ENCODE measurements around the gene INSR. TPM values are rescaled to one million over a fixed set of nuclear protein-coding genes. Genes with fewer than 3 reads are reported as not detected.
"Not testable (repeated sequence)": the region's sequence is repeated elsewhere in the genome, so short reads cannot be mapped to it uniquely, and the experiment has no call there.

The INSR gene
- polyA plus RNA-seq, 3 donors = 10.2 to 33.5 (median 15.5) TPM

DNA sequence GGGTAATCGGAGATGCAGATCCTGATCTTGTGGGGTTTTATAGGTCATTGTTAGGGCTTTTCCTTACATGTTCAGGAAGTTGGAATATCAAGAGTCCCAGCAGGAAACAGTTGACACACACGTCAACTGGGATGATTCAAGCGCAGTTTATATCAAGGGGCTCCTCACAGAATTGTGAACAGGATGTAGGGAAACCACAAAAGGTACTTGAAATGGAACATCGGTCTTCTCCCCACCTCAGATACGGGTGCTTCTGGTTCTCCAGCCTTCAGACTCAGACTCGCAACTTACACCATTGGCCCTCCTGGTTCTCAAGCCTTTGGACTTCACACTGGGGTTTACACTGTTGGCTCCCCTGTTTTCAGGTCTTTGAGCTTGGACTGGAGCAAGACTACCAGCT, 205.2 kb downstream of the INSR start:
- H3K27ac ChIP-seq (ENCODE audit: low read depth, low read length) = no peak overlapping the region
- WGBS, 3 donors = 79 to 94% (median 90%) methylated on average over 6 of the region's 6 CpGs

DNA sequence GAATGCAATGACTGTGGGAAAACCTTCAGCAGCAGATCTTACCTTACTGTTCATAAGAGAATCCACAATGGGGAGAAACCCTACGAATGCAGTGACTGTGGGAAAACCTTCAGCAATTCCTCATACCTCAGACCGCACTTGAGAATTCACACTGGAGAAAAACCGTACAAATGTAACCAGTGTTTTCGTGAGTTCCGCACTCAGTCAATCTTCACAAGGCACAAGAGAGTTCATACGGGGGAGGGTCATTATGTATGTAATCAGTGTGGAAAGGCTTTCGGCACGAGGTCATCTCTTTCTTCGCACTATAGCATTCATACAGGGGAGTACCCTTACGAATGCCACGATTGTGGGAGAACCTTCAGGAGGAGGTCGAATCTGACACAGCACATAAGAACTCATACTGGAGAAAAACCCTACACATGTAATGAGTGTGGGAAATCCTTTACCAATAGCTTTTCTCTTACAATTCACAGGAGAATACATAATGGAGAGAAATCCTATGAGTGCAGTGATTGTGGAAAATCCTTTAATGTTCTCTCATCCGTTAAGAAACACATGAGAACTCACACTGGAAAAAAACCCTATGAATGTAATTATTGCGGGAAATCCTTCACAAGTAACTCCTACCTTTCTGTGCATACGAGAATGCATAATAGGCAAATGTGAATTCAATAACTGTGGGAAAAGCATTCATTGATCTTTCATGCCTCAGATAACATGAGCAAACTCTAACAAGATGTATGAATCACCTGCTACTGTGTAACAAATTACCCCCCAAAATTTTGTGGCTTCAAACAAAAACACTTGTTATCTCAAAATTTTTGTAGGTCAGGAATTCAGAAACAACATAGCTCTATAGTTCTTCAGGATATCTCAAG, 210.9 kb downstream of the INSR start:
- no peak overlapping the region for H3K27ac ChIP-seq (ENCODE audit: low read depth, low read length)
- WGBS, 3 donors = 97 to 98% (median 97%) methylated on average over 15 of the region's 15 CpGs

DNA sequence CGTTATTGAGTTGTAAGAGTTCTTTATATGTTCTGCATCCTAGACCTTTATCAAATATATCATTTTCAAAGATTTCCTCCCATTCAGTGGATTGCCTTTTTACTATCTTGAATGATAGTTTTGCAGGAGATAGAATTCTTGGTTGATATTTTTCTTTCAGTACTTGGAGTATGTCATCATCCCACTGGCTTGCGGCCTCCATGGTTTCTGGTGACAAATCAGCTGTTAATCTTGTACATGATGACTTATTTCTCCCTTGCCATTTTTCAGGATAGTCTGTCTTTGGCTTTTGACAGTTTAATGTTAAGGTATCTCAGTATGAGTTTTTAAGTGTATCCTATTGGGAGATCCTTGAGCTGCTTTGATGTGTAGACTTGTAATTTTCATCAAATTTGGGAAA, 216.2 kb downstream of the INSR start:
- WGBS, 3 donors = 99% methylated on average over 2 of the region's 2 CpGs
- no peak overlapping the region for H3K27ac ChIP-seq (ENCODE audit: low read depth, low read length)

DNA sequence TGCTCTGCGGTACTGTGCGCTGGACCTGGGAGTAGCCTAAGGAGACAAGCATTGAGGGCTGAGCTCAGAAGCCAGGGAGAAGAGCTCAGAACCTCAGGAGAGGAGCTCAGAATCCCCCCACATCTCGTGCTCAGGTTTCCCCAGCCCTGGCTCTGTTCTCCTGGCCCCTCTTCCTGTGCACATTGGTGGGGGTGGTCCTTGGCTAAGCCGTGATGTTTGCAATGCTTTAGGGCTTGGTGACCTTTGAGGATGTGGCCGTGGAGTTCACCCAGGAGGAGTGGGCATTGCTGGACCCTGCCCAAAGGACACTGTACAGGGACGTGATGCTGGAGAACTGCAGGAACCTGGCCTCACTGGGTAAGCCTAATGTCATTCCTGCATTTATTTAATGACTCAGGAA, 218.1 kb downstream of the INSR start:
- 97 to 99% (median 98%) methylated on average over 6 of the region's 6 CpGs for WGBS, 3 donors
- H3K27ac ChIP-seq (ENCODE audit: low read depth, low read length) = no peak overlapping the region

DNA sequence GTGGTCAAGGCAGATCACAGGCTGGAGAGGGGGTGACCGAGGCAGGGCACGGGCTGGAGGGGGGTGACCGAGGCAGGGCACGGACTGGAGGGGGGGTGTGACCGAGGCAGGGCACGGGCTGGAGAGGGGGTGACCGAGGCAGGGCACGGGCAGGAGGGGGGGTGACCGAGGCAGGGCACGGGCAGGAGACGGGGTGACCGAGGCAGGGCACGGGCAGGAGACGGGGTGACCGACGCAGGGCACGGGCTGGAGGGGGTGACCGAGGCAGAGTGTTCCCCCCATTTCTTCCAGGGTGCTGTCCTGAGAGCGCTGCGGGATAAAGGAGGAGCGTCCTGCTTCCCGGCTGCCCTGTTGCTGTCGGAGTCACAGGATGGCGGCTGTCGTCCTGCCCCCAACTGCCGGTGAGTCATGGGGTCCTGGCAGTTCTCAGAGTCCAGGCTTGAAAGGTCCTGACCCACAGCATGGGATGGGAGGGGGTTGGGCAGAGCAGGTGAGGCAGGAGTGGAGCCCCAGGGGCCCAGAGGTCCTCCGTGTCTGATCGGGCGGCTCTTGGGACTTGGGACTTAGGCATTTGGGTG, 219.4 kb downstream of the INSR start:
- 97 to 100% (median 99%) methylated on average over 16 to 29 of the region's 29 CpGs for WGBS, 3 donors
- H3K27ac ChIP-seq (ENCODE audit: low read depth, low read length) = no peak overlapping the region

DNA sequence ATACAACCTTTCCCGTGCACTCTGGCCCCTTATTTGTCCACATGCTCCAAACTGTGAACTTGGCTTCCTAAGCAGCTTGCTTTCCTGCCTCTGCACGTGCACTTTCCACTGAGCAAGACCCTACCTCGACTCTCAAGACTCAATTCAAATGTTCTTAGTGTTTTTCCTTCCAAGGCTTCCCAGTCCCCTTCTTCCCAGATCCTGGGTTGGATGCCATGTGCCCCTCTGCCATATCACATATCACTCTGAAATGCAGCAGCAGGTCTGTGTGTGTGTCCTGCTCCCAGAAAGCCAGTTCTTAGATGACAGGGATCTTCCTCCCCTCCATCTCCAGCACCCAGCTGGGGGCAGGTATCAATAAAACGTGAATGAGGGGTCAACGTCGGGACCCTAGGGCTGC, 221.7 kb downstream of the INSR start:
- no peak overlapping the region for H3K27ac ChIP-seq (ENCODE audit: low read depth, low read length)
- WGBS, 3 donors = 96% methylated on average over 6 of the region's 6 CpGs

DNA sequence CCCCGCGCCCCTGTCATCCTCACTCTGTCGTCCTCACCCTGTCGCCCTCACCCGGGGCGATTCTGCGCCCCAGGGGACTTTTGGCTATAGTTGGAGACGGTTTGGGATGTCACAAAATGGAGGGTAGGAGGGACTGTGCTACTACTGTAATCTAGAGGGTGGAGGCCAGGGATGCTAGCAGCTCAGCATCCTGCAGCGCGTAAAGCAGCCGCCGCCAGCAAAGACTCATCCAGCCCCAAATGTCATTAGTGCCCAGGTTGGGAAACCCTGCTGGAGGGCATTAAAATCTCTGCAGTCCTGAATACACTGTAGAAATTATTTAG, 224.3 kb downstream of the INSR start:
- 0 to 1% (median 1%) methylated on average over 12 of the region's 12 CpGs for WGBS, 3 donors
- H3K27ac ChIP-seq (ENCODE audit: low read depth, low read length) = peak overlapping the region; percentile 41

DNA sequence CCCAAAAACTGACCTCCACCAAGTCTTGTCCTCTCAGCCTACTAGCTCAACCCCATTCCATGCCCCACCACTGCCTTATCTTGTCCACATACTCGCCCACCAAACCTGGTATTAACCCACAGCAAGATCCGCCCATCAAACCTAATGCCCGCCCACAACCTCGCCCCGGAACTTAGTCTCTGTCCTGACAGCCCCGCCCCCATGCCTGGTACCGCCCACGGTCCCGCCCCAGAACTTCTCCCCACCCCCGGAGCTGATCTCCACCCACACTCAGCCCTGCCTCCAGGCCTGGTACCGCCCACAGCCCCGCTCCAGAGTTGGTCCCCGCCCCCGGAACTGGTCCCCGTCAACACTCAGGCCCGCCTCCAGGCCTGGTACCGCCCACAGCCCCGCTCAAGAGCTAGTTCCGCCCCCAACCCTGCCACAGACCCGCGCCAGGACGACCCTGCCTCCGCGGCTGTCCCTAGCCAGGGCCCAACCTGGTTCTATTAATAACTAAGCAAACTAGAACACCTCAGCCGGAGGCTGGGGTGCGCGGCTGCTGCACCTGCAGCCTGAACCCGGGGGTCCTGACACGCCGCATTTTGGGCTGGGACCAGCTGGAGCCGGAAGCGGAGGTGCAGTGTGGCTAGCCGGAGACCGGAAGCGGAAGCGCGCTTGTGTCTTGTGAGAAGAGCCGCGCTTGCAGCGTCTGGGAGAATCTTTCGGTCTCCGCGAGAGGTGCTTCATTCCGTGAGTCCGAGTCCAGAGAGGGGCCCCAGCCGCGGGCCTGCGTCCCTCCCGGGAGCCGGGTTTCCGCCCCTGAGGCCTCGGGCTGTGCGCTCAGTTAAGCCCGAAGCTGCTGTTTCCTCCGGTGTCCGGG, 224.9 kb downstream of the INSR start, which contains the start of gene ZNF557:
Gene ZNF557, plus strand, starts transcription at position 662 of the 862 bp plus-strand sequence. CDS start 5,372 bp downstream, outside the sequence.
- peak within 1 kb of the TSS; percentile 41 for H3K27ac ChIP-seq (ENCODE audit: low read depth, low read length)
- 0 to 1% (median 1%) methylated on average over 52 to 56 of the region's 56 CpGs for WGBS, 3 donors

DNA sequence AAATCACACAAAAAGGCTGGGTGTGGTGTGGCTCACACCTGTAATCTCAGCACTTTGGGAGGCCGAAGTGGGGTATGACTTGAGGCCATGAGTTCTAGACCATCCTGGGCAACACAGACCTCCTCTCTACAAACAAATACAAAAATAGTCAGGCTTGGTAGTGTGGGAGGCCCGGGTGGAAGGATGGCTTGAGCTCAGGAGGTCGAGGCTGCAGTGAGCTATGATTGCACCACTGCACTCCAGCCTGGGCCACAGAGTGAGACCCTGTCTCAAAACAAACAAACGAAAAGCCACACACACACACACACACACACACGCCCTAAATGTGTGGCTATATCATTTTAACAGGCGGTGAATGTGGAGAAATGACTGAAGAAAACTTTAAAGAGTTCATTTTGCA, 225.6 kb downstream of the INSR start:
- no peak overlapping the region for H3K27ac ChIP-seq (ENCODE audit: low read depth, low read length)
- 79 to 83% (median 82%) methylated on average over 6 of the region's 6 CpGs for WGBS, 3 donors

DNA sequence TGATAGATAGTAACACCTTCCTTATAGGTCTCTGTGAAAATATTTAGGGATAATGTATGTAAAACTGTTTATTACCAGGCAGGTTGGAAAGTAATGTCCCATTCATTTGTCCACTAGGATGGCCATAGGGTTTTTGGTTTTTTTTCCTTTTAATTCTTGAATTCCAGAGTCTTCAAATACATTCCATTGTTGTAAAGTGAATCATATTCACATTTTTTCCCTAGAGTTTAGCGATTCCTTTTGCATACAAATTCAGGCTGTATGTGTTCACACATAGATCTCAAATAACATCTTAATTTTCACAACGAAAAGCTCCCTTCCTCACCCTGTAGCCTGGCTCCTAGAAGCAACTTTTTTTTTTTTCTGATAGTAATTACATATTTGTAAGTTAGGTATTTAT, 226.5 kb downstream of the INSR start:
- WGBS, 3 donors = 77 to 88% (median 80%) methylated on average over 2 of the region's 2 CpGs
- no peak overlapping the region for H3K27ac ChIP-seq (ENCODE audit: low read depth, low read length)

DNA sequence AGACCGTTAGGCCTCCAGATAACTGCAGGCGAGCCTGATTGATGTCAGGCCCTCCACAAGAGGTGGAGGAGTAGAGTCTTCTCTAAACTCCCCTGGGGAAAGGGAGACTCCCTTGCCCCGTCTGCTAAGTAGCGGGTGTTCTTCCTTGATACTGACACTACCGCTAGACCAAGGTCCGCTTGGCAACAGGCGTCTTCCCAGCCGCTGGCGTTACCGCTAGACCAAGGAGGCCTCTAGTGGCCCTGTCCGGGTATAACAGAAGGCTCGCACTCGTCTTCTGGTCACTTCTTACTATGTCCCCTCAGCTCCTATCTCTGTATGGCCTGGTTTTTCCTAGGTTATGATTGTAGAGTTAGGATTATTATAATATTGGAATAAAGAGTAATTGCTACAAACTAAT, 227.1 kb downstream of the INSR start:
- 42 to 64% (median 53%) methylated on average over 13 of the region's 13 CpGs for WGBS, 3 donors
- not testable (repeated sequence) for H3K27ac ChIP-seq (ENCODE audit: low read depth, low read length)

DNA sequence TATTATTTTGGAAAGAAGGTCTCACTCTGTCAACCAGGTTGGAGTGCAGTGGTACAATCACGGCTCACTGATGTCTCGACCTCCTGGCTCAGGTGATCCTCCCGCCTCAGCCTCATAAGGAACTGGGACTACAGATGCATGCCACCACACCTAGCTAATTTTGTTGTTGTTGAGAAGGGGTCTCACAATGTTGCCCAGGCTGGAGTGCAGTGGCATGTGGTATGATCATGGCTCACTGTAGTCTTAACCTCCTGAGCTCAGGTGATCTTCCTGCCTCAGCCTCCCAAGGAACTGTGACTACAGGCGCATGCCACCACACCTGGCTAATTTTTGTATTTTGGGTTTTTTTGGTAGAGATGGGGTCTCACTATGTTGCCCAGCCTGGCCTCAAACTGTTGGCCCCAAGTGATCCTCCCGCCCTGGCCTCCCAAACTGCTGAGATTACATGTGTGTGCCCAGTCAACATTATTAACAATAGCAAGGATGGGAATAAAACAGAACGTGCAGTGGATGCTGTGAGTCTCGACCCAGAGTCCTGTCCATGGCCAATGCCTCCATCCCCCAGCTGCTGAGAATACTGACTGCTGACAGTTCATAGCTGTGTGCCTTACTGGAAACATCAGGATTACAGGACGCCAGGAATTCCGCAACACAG, 230.3 kb downstream of the INSR start:
- WGBS, 3 donors = 87 to 91% (median 91%) methylated on average over 9 of the region's 9 CpGs
- no peak overlapping the region for H3K27ac ChIP-seq (ENCODE audit: low read depth, low read length)

DNA sequence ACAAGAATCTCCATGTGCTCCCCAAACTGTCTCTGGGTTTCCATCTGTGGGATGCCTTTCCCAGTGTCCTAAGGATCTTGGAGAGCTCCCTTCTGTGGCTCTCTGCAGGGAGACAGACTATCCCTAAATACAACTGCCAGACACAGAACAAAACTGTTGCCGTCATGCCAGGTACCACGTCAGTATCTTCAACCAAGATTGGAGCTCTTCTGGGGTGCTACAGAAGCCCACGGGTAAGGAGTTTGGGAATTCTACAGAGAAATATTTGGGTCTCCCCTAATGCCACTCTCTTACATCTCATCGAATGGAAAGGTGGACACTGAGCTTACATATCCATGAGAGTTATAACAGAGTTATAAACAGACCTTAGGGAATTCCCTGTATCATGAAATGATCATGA, 230.9 kb downstream of the INSR start:
- H3K27ac ChIP-seq (ENCODE audit: low read depth, low read length) = no peak overlapping the region
- WGBS, 3 donors = 75 to 84% (median 79%) methylated on average over 4 of the region's 4 CpGs

Other genes starting within 250 kb of the INSR start
- not detected for gene MBD3L2, start 245.1 kb downstream of the INSR start, polyA plus RNA-seq
- gene MBD3L3, start 235.7 kb downstream of the INSR start, polyA plus RNA-seq = not detected
- gene ZNF557, start 224.7 kb downstream of the INSR start, polyA plus RNA-seq = 1 to 10 TPM; 1.1 to 1.8 (median 1.8) TPM
- gene ARHGEF18, start 54.5 kb upstream of the INSR start, polyA plus RNA-seq = 10 to 100 TPM in 2 of 3 donors, 1 to 10 TPM in 1; 9.1 to 17.1 (median 12.7) TPM
- gene PEX11G, start 194.6 kb upstream of the INSR start, polyA plus RNA-seq = 1 to 10 TPM; 4.0 to 7.8 (median 7.0) TPM
- gene ZNF358, start 221.7 kb upstream of the INSR start, polyA plus RNA-seq = 10 to 100 TPM; 21.4 to 62.9 (median 49.1) TPM
- gene MCOLN1, start 228.2 kb upstream of the INSR start, polyA plus RNA-seq = 10 to 100 TPM; 12.1 to 38.2 (median 34.3) TPM
- 10 to 100 TPM; 18.0 to 31.3 (median 30.7) TPM for gene PNPLA6, start 241.3 kb upstream of the INSR start, polyA plus RNA-seq